Calu3 (cell line): Measurements from ENCODE around the gene ANKS3. TPM values are rescaled to one million over a fixed set of nuclear protein-coding genes. Genes with fewer than 3 reads are reported as not detected.

ENCODE experiments used
- BruUV-seq: library from RNA; stranded (reverse); fragments of 400-500 nt; replicated peaks from 2 replicates; lab custom pipeline; 2021; lab: Mats Ljungman, UMichigan
- CTCF ChIA-PET: fragments of 300-600 bp; sonication (Branson Sonifier 250); formaldehyde crosslinking; loops from one replicate; lab custom pipeline; 2022; ENCODE audit warnings: antibody characterized with exemption; lab: Charles Lee
- DNase-seq: peaks from one replicate; pipeline ENCODE4 v3.0.0; 2022
- H3K27ac Mint-ChIP-seq: one replicate; pipeline ENCODE4 v1.8.0; 2022; ENCODE audit warnings: mixed read lengths; ENCODE audit not compliant: unreplicated experiment
- H3K27me3 Mint-ChIP-seq: one replicate; pipeline ENCODE4 v1.8.0; 2022; ENCODE audit warnings: mixed read lengths; ENCODE audit not compliant: unreplicated experiment
- H3K36me3 Mint-ChIP-seq: one replicate; pipeline ENCODE4 v1.8.0; 2022; ENCODE audit warnings: mild to moderate bottlenecking, moderate library complexity, mixed read lengths; ENCODE audit not compliant: insufficient read depth, unreplicated experiment
- H3K4me1 Mint-ChIP-seq: one replicate; pipeline ENCODE4 v1.8.0; 2022; ENCODE audit warnings: mild to moderate bottlenecking, low read depth, mixed read lengths; ENCODE audit not compliant: unreplicated experiment
- H3K4me3 Mint-ChIP-seq: one replicate; pipeline ENCODE4 v1.8.0; 2022; ENCODE audit warnings: mild to moderate bottlenecking, low read depth, moderate library complexity, mixed read lengths; ENCODE audit not compliant: unreplicated experiment
- H3K9me3 Mint-ChIP-seq: one replicate; pipeline ENCODE4 v1.8.0; 2022; ENCODE audit warnings: low read depth, mixed read lengths; ENCODE audit not compliant: unreplicated experiment
- intact Hi-C: fragments of 100-400 bp; cut with micrococcal nuclease; formaldehyde crosslinking; loops from one replicate; pipeline ENCODE4 v1.10.0; 2022; ENCODE audit not compliant: unreplicated experiment
- total RNA-seq: library from RNA; stranded (reverse); gene quantifications from 2 replicates; pipeline ENCODE4 v1.2.3, GENCODE V29; 2022
- TF ChIP-seq, protein P1 (sequence below): fragments of 200-600 bp; IDR thresholded peaks from one replicate; pipeline ENCODE4 v1.8.0; 2022; ENCODE audit warnings: antibody characterized with exemption; ENCODE audit not compliant: unreplicated experiment

The ANKS3 gene
- total RNA-seq, 1 experiment from 2014 or later = 46.9 TPM

DNA sequence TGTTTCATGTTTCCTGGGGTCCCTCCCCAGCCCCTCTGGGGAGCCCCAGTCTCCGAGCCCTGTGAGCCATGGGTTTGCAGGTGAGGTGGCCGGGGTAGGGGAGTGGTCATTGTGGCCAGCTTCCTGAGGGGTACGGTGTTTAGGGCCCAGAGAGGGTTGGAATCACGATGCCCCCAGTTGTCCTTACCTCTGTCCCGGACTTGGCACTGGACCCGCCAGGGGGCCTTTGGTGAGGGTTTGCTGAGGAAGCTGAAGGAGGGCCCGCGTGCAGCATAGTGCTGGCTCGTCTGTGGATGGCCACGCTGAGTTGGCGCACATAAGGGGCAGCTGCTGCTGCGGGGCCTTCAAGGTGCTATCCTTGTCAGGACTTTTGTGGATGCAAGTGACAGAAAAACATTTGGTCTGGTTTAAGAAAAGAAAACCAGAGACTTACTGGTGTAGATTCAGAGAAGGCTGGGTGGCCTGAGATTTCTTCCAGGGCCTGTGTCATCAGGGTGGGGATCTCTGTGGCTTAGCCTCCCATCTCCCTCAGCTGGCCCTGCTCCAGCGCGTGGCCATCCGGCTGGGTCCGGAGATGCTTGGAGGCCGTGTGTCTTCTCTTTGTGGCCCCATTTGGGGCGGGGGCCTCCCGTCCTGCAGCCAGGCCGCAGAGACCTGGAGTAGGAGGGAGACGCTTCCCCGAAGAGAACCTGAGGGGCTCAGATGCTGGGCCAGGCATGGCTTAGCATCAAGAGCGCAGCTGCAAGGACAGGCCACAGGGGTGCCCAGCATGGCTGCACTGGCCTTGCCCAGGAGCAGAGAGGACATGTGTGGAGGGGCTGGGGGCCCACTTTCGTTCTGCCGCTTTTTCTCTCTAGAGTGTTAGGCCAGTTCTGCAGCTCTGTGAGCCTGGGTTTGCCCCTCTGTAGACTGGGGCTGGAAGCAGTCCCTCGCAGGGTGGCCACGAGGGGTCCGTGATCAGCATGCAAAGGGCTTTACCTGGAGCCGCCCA is 74.4 kb downstream of the ANKS3 start:
- Mint-ChIP-seq H3K36me3 (peaks cover 64% of the 10 kb centered on the region), H3K4me3 (no peak overlapping the region), H3K9me3 (no peaks in the 10 kb centered on the region), H3K27me3 (no peaks in the 10 kb centered on the region), H3K4me1 (peaks cover 16% of the 10 kb centered on the region), H3K27ac (no peak overlapping the region)
- CTCF ChIA-PET = no interaction called here
- no peak for DNase-seq
- TF ChIP-seq, protein P1, sequence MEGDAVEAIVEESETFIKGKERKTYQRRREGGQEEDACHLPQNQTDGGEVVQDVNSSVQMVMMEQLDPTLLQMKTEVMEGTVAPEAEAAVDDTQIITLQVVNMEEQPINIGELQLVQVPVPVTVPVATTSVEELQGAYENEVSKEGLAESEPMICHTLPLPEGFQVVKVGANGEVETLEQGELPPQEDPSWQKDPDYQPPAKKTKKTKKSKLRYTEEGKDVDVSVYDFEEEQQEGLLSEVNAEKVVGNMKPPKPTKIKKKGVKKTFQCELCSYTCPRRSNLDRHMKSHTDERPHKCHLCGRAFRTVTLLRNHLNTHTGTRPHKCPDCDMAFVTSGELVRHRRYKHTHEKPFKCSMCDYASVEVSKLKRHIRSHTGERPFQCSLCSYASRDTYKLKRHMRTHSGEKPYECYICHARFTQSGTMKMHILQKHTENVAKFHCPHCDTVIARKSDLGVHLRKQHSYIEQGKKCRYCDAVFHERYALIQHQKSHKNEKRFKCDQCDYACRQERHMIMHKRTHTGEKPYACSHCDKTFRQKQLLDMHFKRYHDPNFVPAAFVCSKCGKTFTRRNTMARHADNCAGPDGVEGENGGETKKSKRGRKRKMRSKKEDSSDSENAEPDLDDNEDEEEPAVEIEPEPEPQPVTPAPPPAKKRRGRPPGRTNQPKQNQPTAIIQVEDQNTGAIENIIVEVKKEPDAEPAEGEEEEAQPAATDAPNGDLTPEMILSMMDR = no peak
- no TSS peak for BruUV-seq
- intact Hi-C loops = no loop called here

DNA sequence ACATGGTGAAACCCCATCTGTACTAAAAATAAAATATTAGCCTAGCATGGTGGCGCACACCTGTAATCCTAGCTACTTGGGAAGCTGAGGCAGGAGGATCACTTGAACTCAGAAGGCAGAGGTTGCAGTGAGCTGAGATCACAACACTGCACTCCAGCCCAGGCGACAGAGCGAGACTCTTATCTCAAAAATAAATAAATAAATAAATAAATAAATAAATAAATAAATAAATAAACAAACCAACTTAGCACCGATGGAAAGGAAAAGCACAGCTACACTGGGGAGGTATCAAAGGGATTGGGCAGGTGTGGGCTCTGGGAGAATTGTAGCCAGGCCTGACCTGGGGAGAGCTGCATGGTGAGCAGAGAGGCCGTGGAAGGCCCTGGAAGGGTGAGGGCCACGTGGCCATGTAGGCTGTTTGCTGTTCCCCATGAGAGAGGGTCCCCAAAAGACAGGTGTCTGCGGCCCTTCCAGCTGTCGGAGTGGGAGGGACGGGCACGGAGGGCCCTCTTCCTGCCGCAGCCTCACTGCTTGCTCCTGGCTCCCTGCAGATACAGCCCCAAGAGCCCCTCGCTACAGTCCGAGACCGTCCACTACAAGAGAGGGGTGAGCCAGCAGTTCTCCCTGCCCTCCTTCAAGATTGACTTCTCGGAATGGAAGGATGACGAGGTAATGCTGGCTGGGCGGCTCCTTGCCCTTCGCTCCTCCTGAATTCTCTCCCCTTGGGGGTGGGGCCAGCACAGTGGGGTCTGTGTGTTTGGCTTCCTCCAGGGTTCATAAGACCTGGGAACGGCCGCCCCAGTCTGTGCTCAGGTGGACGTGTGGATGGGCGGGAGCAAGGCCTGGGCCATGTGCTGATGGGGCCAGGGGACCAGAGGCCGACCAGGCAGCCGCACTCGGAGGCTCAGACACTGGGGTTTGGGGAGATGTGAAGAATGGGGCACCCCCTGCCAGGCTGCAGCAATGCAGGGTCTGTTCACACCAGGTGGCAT is 77.1 kb downstream of the ANKS3 start:
- Mint-ChIP-seq H3K27ac (no peak overlapping the region), H3K4me3 (no peak overlapping the region), H3K27me3 (no peaks in the 10 kb centered on the region), H3K36me3 (peaks cover 58% of the 10 kb centered on the region), H3K9me3 (no peaks in the 10 kb centered on the region), H3K4me1 (peaks cover 19% of the 10 kb centered on the region)
- TF ChIP-seq, protein P1 = no peak
- intact Hi-C loops = no loop called here
- DNase-seq = no peak
- CTCF ChIA-PET = interaction anchor here (0.6 kb wide), 1 partner anchor 188 kb away, joined by 3 read pairs; no protein-coding TSS in a partner anchor
- BruUV-seq = no TSS peak

DNA sequence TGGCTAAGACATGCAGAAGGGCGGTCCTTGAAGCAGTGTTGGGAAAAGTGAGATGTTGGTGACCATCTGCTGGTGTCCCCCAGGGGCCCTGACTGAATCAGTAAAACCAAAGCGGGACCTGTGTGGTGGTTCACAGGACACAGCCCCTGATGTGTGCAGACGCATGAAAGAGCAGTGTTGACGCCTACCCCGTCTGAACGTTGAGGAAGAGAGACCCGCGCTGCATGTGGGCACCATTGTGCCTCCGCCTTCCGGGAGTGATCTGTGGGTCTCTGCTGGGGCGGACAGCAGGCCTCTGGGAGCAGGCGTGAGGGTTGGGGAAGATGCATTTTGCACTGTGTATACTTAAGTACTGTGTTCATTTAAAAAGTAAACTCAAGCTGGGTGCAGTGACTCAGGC is 77.8 kb downstream of the ANKS3 start:
- intact Hi-C loops = no loop called here
- H3K36me3 Mint-ChIP-seq = peaks cover 66% of the 10 kb centered on the region
- H3K4me3 Mint-ChIP-seq = no peak overlapping the region
- no peak overlapping the region for H3K27ac Mint-ChIP-seq
- peaks cover 19% of the 10 kb centered on the region for H3K4me1 Mint-ChIP-seq
- no peak for DNase-seq
- H3K9me3 Mint-ChIP-seq = no peaks in the 10 kb centered on the region
- no TSS peak for BruUV-seq
- CTCF ChIA-PET = no interaction called here
- TF ChIP-seq, protein P1 = no peak
- no peaks in the 10 kb centered on the region for H3K27me3 Mint-ChIP-seq

DNA sequence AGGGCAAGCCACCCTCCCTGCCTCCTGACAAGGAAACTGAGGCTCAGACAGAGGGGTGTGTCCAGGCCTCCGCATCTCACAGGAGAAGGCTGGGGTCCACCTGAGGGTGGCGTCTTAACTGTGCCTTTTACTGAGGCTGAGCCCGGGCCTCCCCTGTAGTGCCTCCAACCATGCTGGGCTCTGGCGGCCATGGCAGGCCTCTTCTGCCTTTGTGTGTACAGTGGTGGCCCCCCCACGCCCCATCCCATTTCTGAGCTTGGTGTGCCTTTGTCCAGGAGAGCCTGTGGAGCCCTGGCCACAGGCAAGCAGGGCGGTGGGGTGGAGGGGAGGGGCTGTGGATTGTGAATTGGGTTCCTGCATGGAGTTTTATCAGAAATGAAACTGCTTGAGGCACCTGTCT is 78.3 kb downstream of the ANKS3 start:
- Mint-ChIP-seq H3K4me3 (no peak overlapping the region), H3K4me1 (peaks cover 19% of the 10 kb centered on the region), H3K27ac (no peak overlapping the region), H3K36me3 (peaks cover 66% of the 10 kb centered on the region), H3K9me3 (no peaks in the 10 kb centered on the region), H3K27me3 (no peaks in the 10 kb centered on the region)
- CTCF ChIA-PET = no interaction called here
- TF ChIP-seq, protein P1 = no peak
- intact Hi-C loops = no loop called here
- no peak for DNase-seq
- no TSS peak for BruUV-seq
